ENCODE results near the gene RGS6.

RGS6 gene

GRCh38 chr14:72314808-72315435 lies 382.7 kb downstream of the RGS6 start:
- no peak for DNase-seq (ENCODE audit: low spot score)

- DNase-seq (ENCODE audit: low spot score) = no peak
Measured at GRCh38 chr14:72315714-72316113, 383.5 kb downstream of the RGS6 start.

- no peak for DNase-seq (ENCODE audit: low spot score)
Measured at GRCh38 chr14:72318648-72319047, 386.4 kb downstream of the RGS6 start.

GRCh38 chr14:72332046-72332445 lies 399.8 kb downstream of the RGS6 start:
- DNase-seq (ENCODE audit: low spot score) = no peak

- no peak for DNase-seq (ENCODE audit: low spot score)
Measured at GRCh38 chr14:72332871-72333270, 400.6 kb downstream of the RGS6 start.

- DNase-seq (ENCODE audit: low spot score) = no peak
Measured at GRCh38 chr14:72333357-72333756, 401.1 kb downstream of the RGS6 start.

- DNase-seq (ENCODE audit: low spot score) = no peak
Measured at GRCh38 chr14:72336311-72336980, 404.2 kb downstream of the RGS6 start.

- DNase-seq (ENCODE audit: low spot score) = no peak
Measured at GRCh38 chr14:72341237-72341636, 409.0 kb downstream of the RGS6 start.

GRCh38 chr14:72341686-72342085 lies 409.5 kb downstream of the RGS6 start:
- no peak for DNase-seq (ENCODE audit: low spot score)

GRCh38 chr14:72347118-72347517 lies 414.9 kb downstream of the RGS6 start:
- no peak for DNase-seq (ENCODE audit: low spot score)

- no peak for DNase-seq (ENCODE audit: low spot score)
Measured at GRCh38 chr14:72350215-72350614, 418.0 kb downstream of the RGS6 start.

GRCh38 chr14:72352012-72352411 lies 419.8 kb downstream of the RGS6 start:
- DNase-seq (ENCODE audit: low spot score) = no peak

- no peak for DNase-seq (ENCODE audit: low spot score)
Measured at GRCh38 chr14:72366619-72367018, 434.4 kb downstream of the RGS6 start.

GRCh38 chr14:72369106-72369505 lies 436.9 kb downstream of the RGS6 start:
- no peak for DNase-seq (ENCODE audit: low spot score)

GRCh38 chr14:72377016-72377415 lies 444.8 kb downstream of the RGS6 start:
- no peak for DNase-seq (ENCODE audit: low spot score)

- no peak for DNase-seq (ENCODE audit: low spot score)
Measured at GRCh38 chr14:72380456-72380855, 448.2 kb downstream of the RGS6 start.

GRCh38 chr14:72383865-72384264 lies 451.6 kb downstream of the RGS6 start:
- no peak for DNase-seq (ENCODE audit: low spot score)

GRCh38 chr14:72387726-72388125 lies 455.5 kb downstream of the RGS6 start:
- no peak for DNase-seq (ENCODE audit: low spot score)

- no peak for DNase-seq (ENCODE audit: low spot score)
Measured at GRCh38 chr14:72389200-72389599, 457.0 kb downstream of the RGS6 start.

GRCh38 chr14:72401101-72401625 lies 468.9 kb downstream of the RGS6 start:
- no peak for DNase-seq (ENCODE audit: low spot score)

GRCh38 chr14:72401632-72402376 lies 469.6 kb downstream of the RGS6 start:
- DNase-seq (ENCODE audit: low spot score) = no peak

GRCh38 chr14:72402377-72402772 lies 470.1 kb downstream of the RGS6 start:
- no peak for DNase-seq (ENCODE audit: low spot score)
